Immature natural killer cell (primary cell): ENCODE measurements around the gene HELZ2. TPM values are rescaled to one million over a fixed set of nuclear protein-coding genes. Genes with fewer than 3 reads are reported as not detected.
A peak's percentile ranks its signal among the peaks of the same experiment; 100 is the strongest.

Experiments
- DNase-seq, 3 donors: peaks; one replicate each; pipeline ENCODE4 v3.0.0; 2022; ENCODE audit warnings: mixed read lengths in 1 of 3
- H3K27ac Mint-ChIP-seq, 6 donors: one replicate each; pipeline ENCODE4 v1.8.0; 2020; ENCODE audit warnings: mixed read lengths in 6 of 6, mild to moderate bottlenecking in 5 of 6, inconsistent platforms in 4 of 6, moderate library complexity in 3 of 6
- H3K27me3 Mint-ChIP-seq, 3 donors: one replicate each; pipeline ENCODE4 v1.8.0; 2020 to 2021; ENCODE audit warnings: low read depth in 3 of 3, mild to moderate bottlenecking in 3 of 3, mixed read lengths in 3 of 3, moderate library complexity in 3 of 3, inconsistent platforms in 1 of 3
- H3K36me3 Mint-ChIP-seq, 3 donors: one replicate each; pipeline ENCODE4 v1.8.0; 2020; ENCODE audit warnings: mixed read lengths in 3 of 3, inconsistent platforms in 2 of 3, mild to moderate bottlenecking in 2 of 3
- H3K4me1 Mint-ChIP-seq, 2 donors: one replicate each; pipeline ENCODE4 v1.8.0; 2020; ENCODE audit warnings: inconsistent platforms in 2 of 2, mild to moderate bottlenecking in 2 of 2, mixed read lengths in 2 of 2, moderate library complexity in 1 of 2
- H3K4me3 Mint-ChIP-seq, 5 donors: one replicate each; pipeline ENCODE4 v1.8.0; 2020; ENCODE audit warnings: mild to moderate bottlenecking in 5 of 5, mixed read lengths in 5 of 5, inconsistent platforms in 3 of 5, moderate library complexity in 3 of 5
- H3K9me3 Mint-ChIP-seq, 6 donors: one replicate each; pipeline ENCODE4 v1.8.0; 2020; ENCODE audit warnings: mild to moderate bottlenecking in 6 of 6, mixed read lengths in 6 of 6, inconsistent platforms in 4 of 6, moderate library complexity in 3 of 6
- polyA plus RNA-seq, 3 donors: library from polyadenylated mRNA; unstranded; fragments of 300-500 nt; fragmentation: Illumina TruSeq; gene quantifications; one replicate each; pipeline ENCODE4 v1.2.3, GENCODE V29; 2021

HELZ2 gene
- polyA plus RNA-seq, 3 donors from 2014 or later: 2.4 to 11.3 (median 3.7) TPM

DNA sequence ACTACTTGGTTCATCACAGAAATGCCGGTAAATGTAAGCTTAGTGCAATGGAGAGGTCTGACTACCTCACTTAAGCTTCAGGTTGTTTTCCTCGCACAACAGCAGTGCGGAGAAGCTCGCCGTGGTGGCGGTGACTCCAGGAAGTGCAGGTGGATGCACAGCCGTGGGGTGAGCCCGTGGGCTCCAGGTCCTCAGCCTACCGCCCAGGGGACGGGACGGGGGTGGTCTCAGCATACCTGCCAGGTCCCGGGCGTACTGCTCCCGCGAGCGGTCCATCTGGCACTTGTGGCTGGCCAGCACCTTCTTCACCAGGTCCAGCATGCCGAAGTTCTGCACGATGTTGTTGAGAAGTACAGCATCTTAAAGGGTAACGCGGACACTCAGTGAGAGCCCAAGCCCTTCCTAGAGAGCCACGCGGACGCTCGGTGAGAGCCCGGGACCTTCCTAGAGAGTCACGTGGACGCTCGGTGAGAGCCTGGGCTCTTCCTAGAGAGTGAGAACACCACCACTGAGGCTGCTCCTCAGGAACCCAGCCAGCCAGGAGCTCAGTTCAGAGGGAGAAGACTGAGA, 17.8 kb upstream of the HELZ2 start:
- Mint-ChIP-seq H3K27me3 (peaks cover 0 to 10% (median 2%) of the 10 kb centered on the region in 3 donors), H3K27ac (no peak overlapping the region), H3K9me3 (no peaks in the 10 kb centered on the region), H3K4me1 (no peaks in the 10 kb centered on the region), H3K4me3 (no peak overlapping the region), H3K36me3 (peaks cover 15 to 37% (median 17%) of the 10 kb centered on the region in 3 donors)
- DNase-seq: no peak

GRCh38 chr20:63591147-63591533, 17.1 kb upstream of the HELZ2 start:
- peaks cover 0 to 10% (median 2%) of the 10 kb centered on the region in 3 donors for H3K27me3 Mint-ChIP-seq
- H3K9me3 Mint-ChIP-seq: no peaks in the 10 kb centered on the region
- peaks cover 15 to 37% (median 17%) of the 10 kb centered on the region in 3 donors for H3K36me3 Mint-ChIP-seq
- DNase-seq: no peak
- H3K4me3 Mint-ChIP-seq: no peak overlapping the region
- H3K4me1 Mint-ChIP-seq: no peaks in the 10 kb centered on the region
- H3K27ac Mint-ChIP-seq: no peak overlapping the region

GRCh38 chr20:63590218-63591146, 16.4 kb upstream of the HELZ2 start:
- DNase-seq: no peak
- H3K27ac Mint-ChIP-seq: no peak overlapping the region
- no peaks in the 10 kb centered on the region for H3K9me3 Mint-ChIP-seq
- peaks cover 0 to 13% (median 2%) of the 10 kb centered on the region in 3 donors for H3K27me3 Mint-ChIP-seq
- H3K4me1 Mint-ChIP-seq: no peaks in the 10 kb centered on the region
- H3K4me3 Mint-ChIP-seq: no peak overlapping the region
- peaks cover 15 to 37% (median 17%) of the 10 kb centered on the region in 3 donors for H3K36me3 Mint-ChIP-seq

GRCh38 chr20:63589261-63590217, 15.5 kb upstream of the HELZ2 start:
- H3K27me3 Mint-ChIP-seq: peaks cover 0 to 8% (median 2%) of the 10 kb centered on the region in 3 donors
- no peak overlapping the region for H3K4me3 Mint-ChIP-seq
- no peak overlapping the region for H3K27ac Mint-ChIP-seq

GRCh38 chr20:63588641-63589041, 14.6 kb upstream of the HELZ2 start:
- Mint-ChIP-seq H3K36me3 (peaks cover 14 to 24% (median 19%) of the 10 kb centered on the region in 3 donors), H3K4me3 (no peak overlapping the region), H3K4me1 (no peaks in the 10 kb centered on the region), H3K27ac (no peak overlapping the region), H3K27me3 (peaks cover 0 to 6% (median 2%) of the 10 kb centered on the region in 3 donors), H3K9me3 (no peaks in the 10 kb centered on the region)
- DNase-seq: no peak

More at GRCh38 chr20:63589261-63590217, 15.5 kb upstream of the HELZ2 start:
- H3K4me1 Mint-ChIP-seq: no peaks in the 10 kb centered on the region
- peaks cover 14 to 30% (median 15%) of the 10 kb centered on the region in 3 donors for H3K36me3 Mint-ChIP-seq
- DNase-seq: no peak
- H3K9me3 Mint-ChIP-seq: no peaks in the 10 kb centered on the region

DNA sequence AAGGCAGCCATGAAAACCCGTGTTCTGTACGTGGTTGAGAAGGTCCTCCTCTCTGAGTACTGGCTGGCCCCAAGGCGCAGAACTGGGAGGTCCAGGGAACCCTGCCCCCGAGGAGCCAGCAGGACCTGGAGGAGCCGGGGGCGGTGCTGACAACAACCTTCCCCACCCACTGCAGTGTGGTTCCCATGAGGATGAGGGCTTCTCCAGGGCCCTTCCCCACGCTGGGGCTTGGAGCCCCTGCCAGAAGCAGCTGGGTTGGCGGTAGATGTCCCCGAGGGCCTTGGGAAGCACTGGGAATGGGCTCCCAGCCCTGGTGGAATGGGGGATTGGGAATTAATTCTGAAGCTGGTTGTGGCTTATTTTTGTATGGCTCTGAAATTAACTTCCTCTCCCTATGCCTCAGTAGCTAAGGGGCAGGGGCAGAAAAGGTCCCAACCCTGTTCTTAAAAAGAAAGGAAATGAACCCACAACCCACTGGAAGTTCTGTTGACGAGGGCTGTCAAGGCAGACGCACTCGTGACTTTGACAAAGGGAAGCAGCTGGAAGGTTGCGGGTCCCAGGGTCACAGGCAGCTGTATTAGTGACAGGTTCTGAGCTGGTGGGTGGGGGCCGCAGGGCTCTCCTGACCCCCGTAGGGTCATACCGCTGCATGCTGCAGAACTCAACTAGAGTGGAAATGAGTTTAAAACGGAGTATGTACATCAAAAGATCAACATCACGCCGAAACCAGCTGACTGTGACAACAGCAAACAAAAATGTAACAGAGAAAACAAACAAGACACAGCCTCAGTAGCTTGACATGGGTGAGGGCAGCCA, 13.9 kb upstream of the HELZ2 start:
- no peaks in the 10 kb centered on the region for H3K9me3 Mint-ChIP-seq
- H3K4me1 Mint-ChIP-seq: no peaks in the 10 kb centered on the region
- DNase-seq: no peak
- no peak overlapping the region for H3K27ac Mint-ChIP-seq
- no peak overlapping the region for H3K4me3 Mint-ChIP-seq
- peaks cover 0 to 6% (median 2%) of the 10 kb centered on the region in 3 donors for H3K27me3 Mint-ChIP-seq
- peaks cover 9 to 18% (median 14%) of the 10 kb centered on the region in 3 donors for H3K36me3 Mint-ChIP-seq

DNA sequence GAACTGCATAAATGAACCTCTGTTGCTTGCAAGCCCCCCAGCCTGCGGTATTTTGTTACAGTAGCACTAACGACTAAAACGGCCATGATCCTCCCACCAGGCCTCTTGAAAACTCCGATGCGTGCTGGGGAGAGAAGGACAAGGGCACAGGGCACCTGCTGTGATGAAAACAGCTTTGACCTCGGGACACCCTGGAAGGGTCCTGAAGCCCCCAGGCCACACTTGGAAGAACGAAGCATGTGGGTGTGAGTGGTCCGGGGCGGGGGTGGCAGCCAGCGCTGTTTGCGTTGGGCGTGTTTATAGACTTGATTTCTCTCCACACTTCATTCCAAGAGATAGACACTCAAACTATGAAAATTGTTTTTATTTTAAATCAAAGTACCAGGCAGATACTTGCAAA, 13.2 kb upstream of the HELZ2 start:
- Mint-ChIP-seq H3K4me1 (no peaks in the 10 kb centered on the region), H3K9me3 (no peaks in the 10 kb centered on the region), H3K27me3 (peaks cover 0 to 10% (median 2%) of the 10 kb centered on the region in 3 donors), H3K4me3 (no peak overlapping the region), H3K27ac (no peak overlapping the region), H3K36me3 (peaks cover 8 to 16% (median 12%) of the 10 kb centered on the region in 3 donors)
- no peak for DNase-seq

DNA sequence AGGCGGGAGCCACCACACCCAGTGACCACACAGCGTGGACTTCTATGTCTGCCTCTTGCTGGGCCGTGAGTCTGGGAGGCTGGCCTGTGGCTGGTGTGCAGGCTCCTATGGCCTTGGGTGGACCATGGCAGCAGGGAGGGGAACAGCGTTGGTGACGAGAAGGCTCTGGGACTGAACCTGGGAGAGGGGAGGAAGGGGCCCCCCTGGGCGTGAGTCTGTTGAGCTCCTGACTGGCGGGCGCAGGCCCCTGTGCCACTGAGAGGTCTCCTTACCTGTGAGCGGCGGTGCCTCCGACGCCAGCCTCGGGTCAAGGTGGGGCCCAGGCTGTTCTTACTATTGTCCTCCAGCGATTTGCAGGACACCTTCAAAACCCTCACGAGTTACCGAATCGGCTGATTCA, 12.8 kb upstream of the HELZ2 start:
- H3K27me3 Mint-ChIP-seq: peaks cover 0 to 10% (median 2%) of the 10 kb centered on the region in 3 donors
- no peak overlapping the region for H3K4me3 Mint-ChIP-seq
- H3K27ac Mint-ChIP-seq: no peak overlapping the region
- H3K36me3 Mint-ChIP-seq: peaks cover 8 to 13% (median 12%) of the 10 kb centered on the region in 3 donors
- no peak for DNase-seq
- H3K4me1 Mint-ChIP-seq: no peaks in the 10 kb centered on the region
- no peaks in the 10 kb centered on the region for H3K9me3 Mint-ChIP-seq

- no peak overlapping the region for H3K4me3 Mint-ChIP-seq
- peaks cover 0 to 10% (median 4%) of the 10 kb centered on the region in 3 donors for H3K27me3 Mint-ChIP-seq
- peaks cover 0 to under 1% of the 10 kb centered on the region in 2 donors for H3K4me1 Mint-ChIP-seq
- no peak overlapping the region for H3K27ac Mint-ChIP-seq
- H3K9me3 Mint-ChIP-seq: no peaks in the 10 kb centered on the region
- no peak for DNase-seq
- peaks cover 5 to 9% (median 8%) of the 10 kb centered on the region in 3 donors for H3K36me3 Mint-ChIP-seq
Measured at GRCh38 chr20:63585616-63586565, 11.9 kb upstream of the HELZ2 start.

DNA sequence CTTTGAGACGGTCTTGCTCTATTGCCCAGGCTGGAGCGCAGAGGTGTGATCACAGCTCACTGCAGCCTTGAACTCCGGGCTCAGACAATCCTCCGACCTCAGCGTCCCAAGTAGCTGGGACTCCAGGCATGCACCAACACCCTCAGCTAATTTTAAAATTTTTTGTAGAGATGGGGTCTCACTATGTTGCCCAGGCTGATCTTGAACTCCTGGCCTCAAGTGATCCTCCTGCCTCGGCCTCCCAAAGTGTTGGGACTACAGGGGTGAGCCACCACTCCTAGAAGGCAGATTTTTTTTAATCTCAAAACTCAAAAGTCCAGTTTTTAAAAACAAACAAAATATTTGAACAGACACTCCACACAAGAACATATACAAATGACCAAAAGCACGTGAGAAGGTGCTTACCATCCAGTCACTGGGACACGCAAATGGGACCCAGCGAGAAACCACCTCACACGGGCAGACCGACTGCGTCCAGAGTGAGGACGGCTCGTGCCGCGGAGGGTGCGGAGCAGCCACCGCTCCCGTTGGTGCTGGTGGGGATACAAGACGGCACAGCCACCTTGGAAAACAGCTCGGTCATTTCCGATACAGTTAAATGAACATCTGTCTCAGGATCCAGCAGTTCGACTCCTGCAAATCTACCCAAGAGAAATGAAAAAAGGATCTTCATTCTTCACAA, 8.5 kb upstream of the HELZ2 start:
- no peak overlapping the region for H3K4me3 Mint-ChIP-seq
- no peak overlapping the region for H3K27ac Mint-ChIP-seq

GRCh38 chr20:63580796-63581461, 6.9 kb upstream of the HELZ2 start:
- peak; percentile 41 to 61 (median 59) for DNase-seq

More for the DNA sequence above, 8.5 kb upstream of the HELZ2 start:
- peaks cover 0 to 4% (median 0%) of the 10 kb centered on the region in 3 donors for H3K36me3 Mint-ChIP-seq
- peaks cover 3 to 12% (median 4%) of the 10 kb centered on the region in 3 donors for H3K27me3 Mint-ChIP-seq
- no peaks in the 10 kb centered on the region for H3K9me3 Mint-ChIP-seq
- peaks cover 0 to 3% of the 10 kb centered on the region in 2 donors for H3K4me1 Mint-ChIP-seq
- DNase-seq: no peak

More at GRCh38 chr20:63580796-63581461, 6.9 kb upstream of the HELZ2 start:
- Mint-ChIP-seq H3K36me3 (peaks cover 0 to 4% (median 0%) of the 10 kb centered on the region in 3 donors), H3K4me1 (peaks cover 0 to 3% of the 10 kb centered on the region in 2 donors), H3K9me3 (no peaks in the 10 kb centered on the region), H3K27me3 (peaks cover 2 to 8% (median 5%) of the 10 kb centered on the region in 3 donors), H3K27ac (no peak overlapping the region), H3K4me3 (no peak overlapping the region)
